ENCODE data around the gene ERFL. TPM values are rescaled to one million over a fixed set of nuclear protein-coding genes. Genes with fewer than 3 reads are reported as not detected.

The ERFL gene
- total and polyA plus RNA-seq, 2 of the 4 experiments (the other 2 are of a cell fraction) = not detected

DNA sequence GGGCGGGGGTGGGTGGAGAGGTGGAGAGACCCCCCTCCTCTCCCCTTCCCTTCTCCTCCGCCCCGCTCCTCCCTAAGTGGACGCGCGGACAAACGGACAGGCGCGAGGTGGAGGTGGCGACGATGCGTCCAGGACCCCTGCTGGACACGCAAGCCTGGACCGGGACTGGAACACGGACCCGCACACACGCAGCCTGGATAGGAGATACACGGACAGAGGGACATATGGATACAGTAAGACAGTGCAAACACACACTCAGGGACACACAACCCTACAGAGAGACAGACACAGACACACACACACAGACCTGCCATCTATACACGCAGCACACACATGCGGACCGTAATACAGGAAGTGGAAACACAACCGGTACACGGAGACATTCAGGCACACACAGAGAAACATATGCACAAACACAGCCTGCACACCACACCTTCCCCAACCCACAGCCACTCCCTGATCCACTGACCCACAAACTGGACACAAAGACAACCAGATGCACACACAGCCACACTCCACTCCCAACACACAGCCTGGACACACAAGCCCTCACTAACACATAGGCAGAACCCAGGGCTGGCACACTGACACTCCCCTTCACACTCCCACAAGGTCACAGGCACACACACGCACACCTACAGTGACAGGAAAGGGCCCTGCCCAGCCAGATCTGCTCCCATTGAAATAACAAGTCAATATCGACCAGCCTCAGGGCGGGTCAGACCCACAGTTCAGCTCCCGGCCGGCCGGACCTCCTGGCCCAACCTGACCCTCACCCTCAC is 696 bp upstream of the ERFL start:
- no peak overlapping the region for H3K14ac ChIP-seq (replicated peaks; ENCODE audit: low read depth, low read length)
- no peak overlapping the region for H3K9ac ChIP-seq (ENCODE audit: low read depth, low read length)
- ATAC-seq (ENCODE audit: low read depth) (no peak), DNase-seq (no peak)
- H3K27ac ChIP-seq (ENCODE audit: insufficient read depth, low read length) = no peak overlapping the region
- peaks cover 23% of the 10 kb centered on the region for H4K20me1 ChIP-seq (ENCODE audit: insufficient read depth, low read length)
- H3K4ac ChIP-seq (ENCODE audit: low read depth, low read length) = no peak overlapping the region
- H3K56ac ChIP-seq (ENCODE audit: extremely low read depth, insufficient read depth, low read length) = no peak overlapping the region
- peak overlapping the region; percentile 84; the same call in 1 of the 2 replicates for H3K23ac ChIP-seq (ENCODE audit: low read depth, low read length)
- peak overlapping the region; percentile 5 for H3K4me3 ChIP-seq (ENCODE audit: insufficient read depth, low read depth, low read length)
- H4K91ac ChIP-seq (ENCODE audit: insufficient read depth, low read depth, low read length) = no peak overlapping the region
- no peak overlapping the region for H2BK20ac ChIP-seq (ENCODE audit: low read depth, low read length)
- no peak overlapping the region for H4K8ac ChIP-seq (ENCODE audit: low read depth in 2 of 2, low read length in 2 of 2)
- H3K36me3 ChIP-seq (ENCODE audit: control insufficient read depth, insufficient read depth, low read length) = no peaks in the 10 kb centered on the region
- no peaks in the 10 kb centered on the region for H3K79me1 ChIP-seq (ENCODE audit: low read depth in 1 of 2, low read length in 2 of 2)
- no peaks in the 10 kb centered on the region; the same call in 1 of the 2 replicates for H3K9me1 ChIP-seq (ENCODE audit: insufficient read depth, low read length)
- peak overlapping the region; percentile 58; the same call in 1 of the 2 replicates for H2AK5ac ChIP-seq (ENCODE audit: low read depth, low read length)
- H2BK5ac ChIP-seq (ENCODE audit: low read depth, low read length, poor library complexity, severe bottlenecking) = no peak overlapping the region
- peak overlapping the region; percentile 81 for H2AFZ ChIP-seq (replicated peaks; ENCODE audit: low read length, poor library complexity)
- ChIA-PET CTCF (no interaction called here), POLR2A (ENCODE audit: unreplicated experiment) (no interaction called here)
- H4K5ac ChIP-seq (ENCODE audit: low read depth, low read length) = no peak overlapping the region
- H3K18ac ChIP-seq (ENCODE audit: low read depth, low read length) = no peak overlapping the region
- H3K4me2 ChIP-seq (ENCODE audit: low read depth, low read length) = peak overlapping the region; percentile 75
- peaks cover 91% of the 10 kb centered on the region for H3K27me3 ChIP-seq (ENCODE audit: control insufficient read depth, insufficient read depth, low read length)
- in situ Hi-C loops (cut with MboI; ENCODE audit: low sequenced_read_pairs) (no loop called here), dilution Hi-C loops (cut with HindIII; ENCODE audit: low sequenced_read_pairs, unreplicated experiment) (no loop called here), intact Hi-C loops (cut with micrococcal nuclease) (no loop called here)
- H3K9me3 ChIP-seq (ENCODE audit: control insufficient read depth, insufficient read depth, low read length) = peaks cover 3% of the 10 kb centered on the region; the same call in 1 of the 2 replicates
- WGBS, 2 experiments (ENCODE audit: extremely low coverage in 2 of 2, insufficient read length in 1 of 2) = 1% methylated on average over 14 of the region's 29 CpGs; no CpG with 5 or more reads in 1 of the 2 experiments
- H2AK9ac ChIP-seq (replicated peaks; ENCODE audit: low read depth, low read length, poor library complexity) = peak overlapping the region; percentile 76
- no peak overlapping the region; the same call in 2 of the 3 replicates for H2BK15ac ChIP-seq (ENCODE audit: low read depth, low read length)
- TF ChIP-seq, protein P1, sequence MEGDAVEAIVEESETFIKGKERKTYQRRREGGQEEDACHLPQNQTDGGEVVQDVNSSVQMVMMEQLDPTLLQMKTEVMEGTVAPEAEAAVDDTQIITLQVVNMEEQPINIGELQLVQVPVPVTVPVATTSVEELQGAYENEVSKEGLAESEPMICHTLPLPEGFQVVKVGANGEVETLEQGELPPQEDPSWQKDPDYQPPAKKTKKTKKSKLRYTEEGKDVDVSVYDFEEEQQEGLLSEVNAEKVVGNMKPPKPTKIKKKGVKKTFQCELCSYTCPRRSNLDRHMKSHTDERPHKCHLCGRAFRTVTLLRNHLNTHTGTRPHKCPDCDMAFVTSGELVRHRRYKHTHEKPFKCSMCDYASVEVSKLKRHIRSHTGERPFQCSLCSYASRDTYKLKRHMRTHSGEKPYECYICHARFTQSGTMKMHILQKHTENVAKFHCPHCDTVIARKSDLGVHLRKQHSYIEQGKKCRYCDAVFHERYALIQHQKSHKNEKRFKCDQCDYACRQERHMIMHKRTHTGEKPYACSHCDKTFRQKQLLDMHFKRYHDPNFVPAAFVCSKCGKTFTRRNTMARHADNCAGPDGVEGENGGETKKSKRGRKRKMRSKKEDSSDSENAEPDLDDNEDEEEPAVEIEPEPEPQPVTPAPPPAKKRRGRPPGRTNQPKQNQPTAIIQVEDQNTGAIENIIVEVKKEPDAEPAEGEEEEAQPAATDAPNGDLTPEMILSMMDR (conservative IDR thresholded peaks at IDR 0.05; ENCODE audit: low read depth, low read length) = no peak
- TF ChIP-seq MAFK (IDR thresholded peaks at IDR 0.05; ENCODE audit: low read depth, low read length) = no peak
- no peak for TF ChIP-seq NFE2L2 (IDR thresholded peaks at IDR 0.05; ENCODE audit: low read depth, low read length)
- no peak for TF ChIP-seq RAD21 (IDR thresholded peaks at IDR 0.05; ENCODE audit: low read length)
- BruUV-seq (replicated peaks) = no TSS peak
- no peak overlapping the region for H2BK120ac ChIP-seq (ENCODE audit: low read depth, low read length)
- peaks cover 7% of the 10 kb centered on the region for H3K4me1 ChIP-seq (ENCODE audit: control insufficient read depth, insufficient read depth, low read length)

Data from IMR-90 (cell line).